ENCODE measurements around the gene LAMC1. TPM values are rescaled to one million over a fixed set of nuclear protein-coding genes. Genes with fewer than 3 reads are reported as not detected.

LAMC1 gene
- total RNA-seq, 1 experiment from 2014 or later = 95.5 TPM

- Histone ChIP-seq H3K36me3 (ENCODE audit: insufficient read depth, low read length, poor library complexity, severe bottlenecking) (peaks cover 7% of the 10 kb centered on the region), H3K9me3 (ENCODE audit: low read depth, low read length, poor library complexity, severe bottlenecking) (no peaks in the 10 kb centered on the region), H3K27me3 (replicated peaks; ENCODE audit: insufficient read depth, low read depth, low read length, poor library complexity) (no peaks in the 10 kb centered on the region), H3K4me3 (ENCODE audit: low read depth, low read length, poor library complexity, severe bottlenecking) (no peak overlapping the region), H3K4me1 (ENCODE audit: insufficient read depth, low read length, poor library complexity, severe bottlenecking) (no peaks in the 10 kb centered on the region), H3K27ac (ENCODE audit: low read depth, low read length, poor library complexity, severe bottlenecking) (no peak overlapping the region)
- intact Hi-C loops (cut with micrococcal nuclease; ENCODE audit: unreplicated experiment) = no loop called here
- ChIA-PET CTCF (no interaction called here), POLR2A (ENCODE audit: low non-redundant PET) (no interaction called here)
- DNase-seq (ENCODE audit: low spot score) = no peak
- TF ChIP-seq CTCF (conservative IDR thresholded peaks at IDR 0.05; ENCODE audit: low read depth, low read length) (no peak), EZH2 (IDR thresholded peaks at IDR 0.05; ENCODE audit: borderline replicate concordance, low read depth, low read length, poor library complexity, severe bottlenecking) (no peak)
- no TSS peak for BruUV-seq (replicated peaks)
These were observed 82.2 kb downstream of the LAMC1 start for GRCh38 chr1:183105449-183105848.

- no TSS peak for BruUV-seq (replicated peaks)
- Histone ChIP-seq H3K4me3 (ENCODE audit: low read depth, low read length, poor library complexity, severe bottlenecking) (no peak overlapping the region), H3K27me3 (replicated peaks; ENCODE audit: insufficient read depth, low read depth, low read length, poor library complexity) (no peaks in the 10 kb centered on the region), H3K36me3 (ENCODE audit: insufficient read depth, low read length, poor library complexity, severe bottlenecking) (peaks cover 7% of the 10 kb centered on the region), H3K4me1 (ENCODE audit: insufficient read depth, low read length, poor library complexity, severe bottlenecking) (no peaks in the 10 kb centered on the region), H3K27ac (ENCODE audit: low read depth, low read length, poor library complexity, severe bottlenecking) (no peak overlapping the region), H3K9me3 (ENCODE audit: low read depth, low read length, poor library complexity, severe bottlenecking) (no peaks in the 10 kb centered on the region)
- TF ChIP-seq CTCF (conservative IDR thresholded peaks at IDR 0.05; ENCODE audit: low read depth, low read length) (no peak), EZH2 (IDR thresholded peaks at IDR 0.05; ENCODE audit: borderline replicate concordance, low read depth, low read length, poor library complexity, severe bottlenecking) (no peak)
- ChIA-PET POLR2A (ENCODE audit: low non-redundant PET) (no interaction called here), CTCF (no interaction called here)
- intact Hi-C loops (cut with micrococcal nuclease; ENCODE audit: unreplicated experiment) = no loop called here
- DNase-seq (ENCODE audit: low spot score) = no peak
These were observed 82.9 kb downstream of the LAMC1 start for GRCh38 chr1:183106166-183106565.

GRCh38 chr1:183106746-183107145 is 83.5 kb downstream of the LAMC1 start:
- peaks cover 7% of the 10 kb centered on the region for H3K36me3 ChIP-seq (ENCODE audit: insufficient read depth, low read length, poor library complexity, severe bottlenecking)
- no TSS peak for BruUV-seq (replicated peaks)

More at GRCh38 chr1:183106746-183107145, 83.5 kb downstream of the LAMC1 start:
- Histone ChIP-seq H3K27ac (ENCODE audit: low read depth, low read length, poor library complexity, severe bottlenecking) (no peak overlapping the region), H3K9me3 (ENCODE audit: low read depth, low read length, poor library complexity, severe bottlenecking) (no peaks in the 10 kb centered on the region), H3K4me3 (ENCODE audit: low read depth, low read length, poor library complexity, severe bottlenecking) (no peak overlapping the region), H3K27me3 (replicated peaks; ENCODE audit: insufficient read depth, low read depth, low read length, poor library complexity) (no peaks in the 10 kb centered on the region), H3K4me1 (ENCODE audit: insufficient read depth, low read length, poor library complexity, severe bottlenecking) (no peaks in the 10 kb centered on the region)
- ChIA-PET CTCF (no interaction called here), POLR2A (ENCODE audit: low non-redundant PET) (no interaction called here)
- DNase-seq (ENCODE audit: low spot score) = no peak
- intact Hi-C loops (cut with micrococcal nuclease; ENCODE audit: unreplicated experiment) = no loop called here
- no peak for TF ChIP-seq CTCF (conservative IDR thresholded peaks at IDR 0.05; ENCODE audit: low read depth, low read length)
- no peak for TF ChIP-seq EZH2 (IDR thresholded peaks at IDR 0.05; ENCODE audit: borderline replicate concordance, low read depth, low read length, poor library complexity, severe bottlenecking)

Data from A673 (cell line).